Panc1 (cell line): ENCODE measurements around the gene CRISPLD2. TPM values are rescaled to one million over a fixed set of nuclear protein-coding genes. Genes with fewer than 3 reads are reported as not detected.

Experiments used
- ATAC-seq: fragments of 200-7000 bp; cut with Tn5 transposase; 2 replicates; pipeline ENCODE4 v1.9.1; 2020; ENCODE audit warnings: mild to moderate bottlenecking, moderate library complexity
- BruUV-seq: library from RNA; stranded (reverse); fragments of 400-500 nt; replicated peaks from 2 replicates; lab custom pipeline; 2021; lab: Mats Ljungman, UMichigan
- CTCF ChIA-PET: fragments of 300-600 bp; sonication (Branson Sonifier 250); formaldehyde crosslinking; loops from one replicate; lab custom pipeline; 2022; ENCODE audit warnings: antibody characterized with exemption; lab: Charles Lee
- POLR2A ChIA-PET: fragments of 300-600 bp; sonication (Branson Sonifier 250); formaldehyde crosslinking; loops from one replicate; lab custom pipeline; 2022; ENCODE audit warnings: antibody characterized with exemption; lab: Charles Lee
- DNase-seq: peaks from one replicate; pipeline ENCODE4 v3.0.0-alpha.2; 2010; ENCODE audit warnings: low read depth, low spot score
- H3K27ac ChIP-seq: 2 replicates; pipeline ENCODE4 v1.5.1; 2011; ENCODE audit warnings: mild to moderate bottlenecking, low read length, inconsistent platforms
- H3K27me3 ChIP-seq: fragments of 200-500 bp; sonication (Bioruptor generic); 2 replicates; pipeline ENCODE4 v1.6.0; 2014; ENCODE audit warnings: low read length, inconsistent platforms; ENCODE audit not compliant: control insufficient read depth, insufficient read depth
- H3K36me3 ChIP-seq: fragments of 200-500 bp; sonication (Bioruptor generic); 2 replicates; pipeline ENCODE4 v1.5.1; 2014; ENCODE audit warnings: inconsistent platforms, mild to moderate bottlenecking, low read length, moderate library complexity; ENCODE audit not compliant: control insufficient read depth, insufficient read depth
- H3K4me1 ChIP-seq: 2 replicates; pipeline ENCODE4 v1.5.1; 2011; ENCODE audit warnings: inconsistent platforms, mild to moderate bottlenecking, low read length, moderate library complexity; ENCODE audit not compliant: control insufficient read depth, insufficient read depth
- H3K4me3 ChIP-seq, 2 experiments: 2 replicates each; pipeline ENCODE4 v1.5.1; 2011 to 2012; ENCODE audit warnings: low read depth in 2 of 2, low read length in 2 of 2, mild to moderate bottlenecking in 2 of 2, inconsistent platforms in 1 of 2, moderate library complexity in 1 of 2
- H3K9me3 ChIP-seq: fragments of 200-500 bp; sonication (Bioruptor generic); 2 replicates; pipeline ENCODE4 v1.5.1; 2014; ENCODE audit warnings: low read depth, mild to moderate bottlenecking, inconsistent platforms, low read length, moderate library complexity; ENCODE audit not compliant: control insufficient read depth, insufficient read depth
- CTCF ChIP-seq: fragments of 450-650 bp; IDR thresholded peaks from 2 replicates; pipeline ENCODE4 v1.5.1; 2017; ENCODE audit warnings: mild to moderate bottlenecking
- POLR2AphosphoS5 ChIP-seq: IDR thresholded peaks from 2 replicates; pipeline ENCODE4 v1.6.1; 2012; ENCODE audit warnings: mild to moderate bottlenecking, low read depth, low read length, moderate library complexity
- REST ChIP-seq, 2 experiments: IDR thresholded peaks; 2 replicates each; pipeline ENCODE4 v1.6.1; 2011 to 2012; ENCODE audit warnings: low read depth in 2 of 2, control low read depth in 1 of 2, low read length in 1 of 2, mild to moderate bottlenecking in 1 of 2, moderate library complexity in 1 of 2; ENCODE audit not compliant: insufficient read depth in 1 of 2
- SIN3A ChIP-seq: IDR thresholded peaks from 2 replicates; pipeline ENCODE4 v1.6.1; 2012; ENCODE audit warnings: low read depth, mild to moderate bottlenecking, low read length, moderate library complexity, borderline replicate concordance; ENCODE audit not compliant: insufficient read depth
- TCF7L2 ChIP-seq: IDR thresholded peaks from 2 replicates; pipeline ENCODE4 v1.6.1; 2011; ENCODE audit warnings: mild to moderate bottlenecking, low read depth, low read length, inconsistent platforms
- in situ Hi-C: cut with HindIII; loops from 2 replicates; pipeline ENCODE4 v1.10.0; 2016; ENCODE audit warnings: low sequenced_read_pairs, low pct_unique_long_range_greater_than_20kb
- intact Hi-C: fragments of 100-400 bp; cut with micrococcal nuclease; formaldehyde crosslinking; loops from one replicate; pipeline ENCODE4 v1.10.0; 2022; ENCODE audit not compliant: unreplicated experiment
- total RNA-seq: library from RNA; stranded (reverse); gene quantifications from one replicate; pipeline ENCODE4 v1.2.1, GENCODE V29; 2021; ENCODE audit not compliant: unreplicated experiment

CRISPLD2 gene
- total RNA-seq, 1 experiment from 2014 or later, result 12.9 TPM

- TF ChIP-seq REST (IDR thresholded peaks at IDR 0.05; ENCODE audit: insufficient read depth in 1 of 2, low read depth in 2 of 2, low read length in 1 of 2) (no peak), SIN3A (no peak), POLR2AphosphoS5 (no peak), TCF7L2 (no peak)
Observed at GRCh38 chr16:84920333-84920732, 100.5 kb downstream of the CRISPLD2 start.

GRCh38 chr16:84922351-84923120, 102.8 kb downstream of the CRISPLD2 start:
- no peak overlapping the region for H3K4me3 ChIP-seq
- no peaks in the 10 kb centered on the region for H3K27me3 ChIP-seq
- no peaks in the 10 kb centered on the region for H3K36me3 ChIP-seq
- TF ChIP-seq CTCF (no peak), SIN3A (no peak), TCF7L2 (no peak), POLR2AphosphoS5 (no peak), REST (IDR thresholded peaks at IDR 0.05; ENCODE audit: insufficient read depth in 1 of 2, low read depth in 2 of 2, low read length in 1 of 2) (no peak)
- ChIA-PET CTCF (no interaction called here), POLR2A (no interaction called here)
- in situ Hi-C loops (no loop called here), intact Hi-C loops (no loop called here)
- no peak overlapping the region for H3K27ac ChIP-seq
- ATAC-seq, result no peak
- no peaks in the 10 kb centered on the region for H3K4me1 ChIP-seq
- H3K9me3 ChIP-seq, result no peaks in the 10 kb centered on the region
- no peak for DNase-seq
- BruUV-seq, result no TSS peak

More at GRCh38 chr16:84920333-84920732, 100.5 kb downstream of the CRISPLD2 start:
- CTCF ChIA-PET, result no interaction called here
- Histone ChIP-seq H3K27ac (no peak overlapping the region), H3K4me3 (no peak overlapping the region), H3K36me3 (no peaks in the 10 kb centered on the region), H3K9me3 (no peaks in the 10 kb centered on the region), H3K27me3 (no peaks in the 10 kb centered on the region), H3K4me1 (no peaks in the 10 kb centered on the region)
- no peak for DNase-seq
- in situ Hi-C loops (no loop called here), intact Hi-C loops (no loop called here)
- POLR2A ChIA-PET, result no interaction called here
- ATAC-seq, result no peak
- no TSS peak for BruUV-seq
